Stimulated activated CD4-positive, alpha-beta T cell treated with anti-CD3 and anti-CD28 coated beads, Interleukin-1b, Interleukin-23, amount 100 ng/mL, for 1 hour (primary cell): ENCODE results near the gene CRIP2.

Experiments
- DNase-seq, 2 donors: peaks; one replicate each; pipeline ENCODE4 v3.0.0-alpha.2; 2020; ENCODE audit warnings: low read depth in 2 of 2

The CRIP2 gene

DNA sequence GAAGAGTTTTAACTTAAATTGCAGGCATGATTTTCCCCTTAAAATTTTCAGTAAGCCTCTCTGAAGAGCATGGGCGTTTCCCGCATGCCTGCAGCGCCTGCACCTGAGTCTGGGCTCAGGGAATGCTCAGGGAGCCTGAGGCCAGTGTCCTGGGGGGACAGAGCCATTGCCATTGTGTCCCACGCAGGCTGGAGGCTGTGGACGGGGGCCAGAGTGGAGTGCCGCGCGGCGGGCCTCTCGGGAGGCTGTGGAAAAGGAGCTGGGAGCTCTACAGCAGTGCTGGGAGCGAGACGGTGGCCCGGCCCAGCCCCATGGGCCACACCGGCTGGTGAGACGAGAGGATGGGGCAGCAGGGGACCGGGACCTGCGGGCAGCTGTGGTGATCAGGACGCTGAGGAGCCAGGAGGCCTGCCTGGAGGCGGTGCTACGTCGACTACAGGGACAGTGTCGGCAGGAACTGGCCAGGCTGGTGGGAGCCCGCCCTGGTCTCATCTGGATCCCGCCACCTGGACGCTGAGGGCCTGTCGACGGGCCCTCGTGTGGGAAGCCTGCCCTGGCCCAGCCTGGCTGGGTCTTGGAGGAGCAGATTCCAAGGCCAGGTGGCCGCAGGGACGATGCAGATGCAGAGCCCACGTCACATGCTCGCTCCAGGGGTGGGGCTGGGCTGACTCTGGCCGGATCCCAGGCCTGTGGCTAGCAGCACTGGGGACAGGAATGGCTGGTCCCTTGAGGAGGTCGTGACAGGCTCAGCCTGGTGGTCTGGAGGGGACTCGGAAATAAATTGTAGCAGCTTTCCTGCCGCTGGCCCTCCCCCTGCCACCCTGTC, 24.0 kb downstream of the CRIP2 start:
- DNase-seq = no peak

DNA sequence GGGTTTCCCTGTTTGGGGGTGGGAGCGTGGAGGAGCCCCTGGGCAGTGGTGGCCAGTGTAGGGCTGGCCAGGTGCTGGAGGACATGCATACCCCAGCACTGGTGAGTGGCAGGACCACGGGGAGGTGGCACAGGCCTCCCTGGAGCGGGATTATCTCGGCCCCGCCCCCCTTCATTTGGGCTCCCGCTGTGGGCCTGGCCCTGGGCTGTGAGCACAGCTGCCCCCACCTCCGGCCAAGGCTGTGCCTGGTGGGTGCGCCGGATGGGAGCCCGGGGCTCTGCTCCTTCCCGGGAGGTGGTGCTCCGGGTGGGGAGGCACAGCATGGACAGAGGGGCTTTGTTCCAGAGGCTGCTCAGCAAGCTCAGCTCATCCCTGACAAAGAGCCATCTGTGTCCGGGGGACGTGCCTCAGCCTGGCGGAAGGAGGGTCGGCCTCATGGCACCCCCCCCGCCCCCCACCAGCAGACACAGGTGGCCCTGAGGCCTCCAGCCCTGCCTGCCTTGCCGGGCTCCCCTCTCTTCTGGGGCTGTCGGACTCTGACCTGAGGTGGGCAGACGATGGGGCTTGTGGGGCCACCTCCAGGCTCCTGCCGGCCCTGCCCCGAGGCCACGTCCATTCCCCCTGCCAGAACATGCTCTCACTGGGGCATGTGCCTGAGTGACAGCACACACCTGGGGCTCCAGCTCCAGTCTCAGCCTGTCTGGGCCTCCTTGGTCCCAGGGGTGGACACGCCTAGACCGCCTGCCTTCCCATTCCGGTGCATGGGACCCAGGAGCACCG, 24.8 kb downstream of the CRIP2 start:
- no peak for DNase-seq

DNA sequence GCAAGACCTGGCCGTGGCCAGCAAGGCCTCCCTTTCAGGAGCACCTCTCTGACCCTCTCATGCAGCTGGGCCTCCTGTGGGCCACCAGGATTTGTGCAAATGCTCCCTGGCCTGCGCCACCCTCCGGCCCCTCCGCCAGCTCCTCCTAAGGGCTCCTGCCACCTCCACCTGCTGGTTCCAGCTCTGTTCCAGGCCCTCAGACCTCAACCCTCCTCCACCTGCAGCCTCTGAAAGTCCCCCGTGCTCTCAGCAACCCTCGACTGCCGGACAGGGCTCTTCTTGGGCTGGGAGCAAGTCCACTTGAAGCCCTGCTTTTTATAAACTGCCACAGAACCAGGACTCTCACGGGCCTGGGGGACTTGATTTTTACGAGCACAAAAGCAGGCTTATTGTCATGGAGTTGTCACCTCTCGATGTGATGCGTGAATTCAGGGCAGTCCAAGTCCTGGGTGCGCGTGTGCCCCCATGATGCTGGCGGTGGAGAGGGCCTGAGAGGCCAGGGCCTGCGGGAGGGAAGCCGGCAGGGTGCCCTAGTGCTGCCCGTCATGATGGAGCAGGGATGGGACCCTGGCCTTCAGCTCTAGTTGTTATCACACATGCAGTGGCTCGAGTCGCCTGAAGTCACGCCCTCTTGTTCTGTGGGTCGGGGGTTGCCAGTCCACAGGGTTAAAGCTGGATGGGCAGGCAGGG, 25.6 kb downstream of the CRIP2 start:
- no peak for DNase-seq

DNA sequence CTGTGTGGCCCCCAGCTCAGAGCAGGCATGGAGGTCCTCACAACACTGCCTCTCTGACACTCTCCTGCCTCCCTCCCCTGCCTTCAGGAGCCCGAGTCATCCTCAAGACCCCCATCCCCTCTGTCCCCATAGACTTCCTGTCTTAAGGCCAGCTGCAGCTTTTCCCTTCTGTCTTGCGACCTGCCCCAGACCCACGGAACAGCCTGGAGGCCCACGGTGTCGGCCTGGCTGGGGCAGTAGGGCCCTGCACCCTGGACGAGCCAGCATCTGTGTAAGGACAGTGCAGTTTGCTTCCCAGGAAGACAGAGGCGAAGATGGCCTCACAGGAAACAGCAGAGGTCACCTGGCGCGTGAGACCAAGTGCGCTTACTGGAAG, 26.1 kb downstream of the CRIP2 start:
- no peak for DNase-seq

DNA sequence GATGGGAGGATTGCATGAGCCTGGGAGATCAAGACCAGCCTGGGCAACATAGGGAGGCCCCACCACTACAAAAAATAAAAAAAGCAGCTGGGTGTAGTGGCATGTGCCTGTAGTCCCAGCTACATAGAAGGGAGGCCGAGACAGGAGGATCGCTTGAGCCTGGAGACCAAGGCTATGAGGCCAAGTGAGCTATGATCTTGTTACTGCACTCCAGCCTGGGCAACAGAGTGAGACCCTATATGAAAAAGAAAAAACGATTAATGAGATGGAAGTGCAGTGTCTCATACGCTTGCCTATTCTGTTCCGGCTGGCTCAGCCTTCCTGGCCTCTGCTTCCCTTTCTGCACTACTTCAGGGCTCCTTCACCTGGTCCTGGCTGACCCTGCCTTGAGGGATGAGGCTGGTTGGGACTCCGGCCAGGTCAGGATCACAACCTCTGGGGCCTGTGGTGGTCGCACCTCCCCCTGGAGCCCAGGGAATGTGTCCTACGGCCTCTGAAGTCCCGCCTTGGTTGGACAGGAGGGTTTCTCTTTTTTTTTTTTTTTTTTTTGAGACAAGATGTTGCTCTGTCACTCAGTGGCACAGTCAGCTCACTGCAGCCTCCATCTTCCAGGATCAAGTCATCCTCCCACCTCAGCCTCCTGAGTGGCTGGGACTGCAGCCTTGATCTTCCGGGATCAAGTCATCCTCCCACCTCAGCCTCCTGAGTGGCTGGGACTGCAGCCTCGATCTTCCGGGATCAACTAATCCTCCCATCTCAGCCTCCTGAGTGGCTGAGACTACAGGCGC, 27.1 kb downstream of the CRIP2 start:
- no peak for DNase-seq

DNA sequence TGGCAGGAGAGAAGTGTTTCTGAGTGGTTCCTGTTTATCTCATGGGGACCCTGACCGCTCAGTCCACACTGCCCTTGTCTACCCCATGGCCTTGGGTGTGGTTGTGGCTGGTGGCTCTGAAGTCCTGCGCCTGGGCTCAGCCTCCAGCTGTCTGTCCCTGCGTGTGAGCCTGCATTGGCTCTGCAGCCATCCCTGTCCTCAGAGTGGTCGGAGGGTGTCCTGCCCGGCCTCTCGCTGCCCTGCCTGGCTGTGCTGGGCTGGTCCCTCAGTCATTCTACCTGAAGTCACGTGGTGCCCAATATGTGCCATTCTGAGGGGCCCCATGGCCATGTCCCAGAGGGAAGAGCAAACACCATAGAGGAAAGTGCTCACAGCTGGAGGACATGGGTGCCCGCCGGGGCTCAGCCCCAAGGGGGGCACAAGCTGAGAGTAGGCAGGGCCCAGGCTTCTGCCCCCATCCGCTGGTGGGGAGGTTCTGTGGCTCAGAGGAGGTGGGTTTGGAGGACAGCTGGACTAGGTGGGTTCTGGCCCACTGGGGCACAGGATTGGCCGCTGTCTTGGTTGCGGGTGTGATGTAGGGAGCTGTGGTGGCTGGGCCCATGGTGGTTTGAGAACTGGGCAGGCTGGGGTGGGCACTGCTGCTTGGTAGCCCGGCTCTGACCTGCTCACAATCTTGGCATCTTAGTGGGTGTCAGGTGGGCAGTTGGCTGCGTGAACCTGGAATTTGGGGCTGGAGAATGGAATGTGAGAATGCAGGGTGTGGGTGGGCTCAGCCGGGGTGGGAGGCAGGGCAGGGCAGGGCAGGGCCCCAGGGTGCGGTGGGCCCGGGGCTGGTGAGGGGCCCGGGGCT, 28.1 kb downstream of the CRIP2 start:
- no peak for DNase-seq

DNA sequence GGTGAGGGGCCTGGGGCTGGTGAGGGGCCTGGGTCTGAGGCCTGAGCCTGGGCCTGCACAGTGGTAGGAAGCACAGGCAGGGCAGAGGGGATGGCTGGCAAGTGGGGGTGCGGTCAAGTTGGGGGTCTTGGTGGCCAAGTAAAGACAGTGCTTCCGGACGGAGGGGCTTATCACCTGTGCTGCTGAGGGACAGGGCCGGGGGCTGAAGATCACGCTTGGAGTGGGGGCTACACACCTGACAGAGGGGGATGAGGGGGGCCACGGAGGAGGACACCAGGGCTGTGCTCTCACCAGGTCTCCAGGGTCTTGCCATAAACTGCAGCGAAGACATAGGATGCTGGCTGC, 28.6 kb downstream of the CRIP2 start:
- DNase-seq = no peak

DNA sequence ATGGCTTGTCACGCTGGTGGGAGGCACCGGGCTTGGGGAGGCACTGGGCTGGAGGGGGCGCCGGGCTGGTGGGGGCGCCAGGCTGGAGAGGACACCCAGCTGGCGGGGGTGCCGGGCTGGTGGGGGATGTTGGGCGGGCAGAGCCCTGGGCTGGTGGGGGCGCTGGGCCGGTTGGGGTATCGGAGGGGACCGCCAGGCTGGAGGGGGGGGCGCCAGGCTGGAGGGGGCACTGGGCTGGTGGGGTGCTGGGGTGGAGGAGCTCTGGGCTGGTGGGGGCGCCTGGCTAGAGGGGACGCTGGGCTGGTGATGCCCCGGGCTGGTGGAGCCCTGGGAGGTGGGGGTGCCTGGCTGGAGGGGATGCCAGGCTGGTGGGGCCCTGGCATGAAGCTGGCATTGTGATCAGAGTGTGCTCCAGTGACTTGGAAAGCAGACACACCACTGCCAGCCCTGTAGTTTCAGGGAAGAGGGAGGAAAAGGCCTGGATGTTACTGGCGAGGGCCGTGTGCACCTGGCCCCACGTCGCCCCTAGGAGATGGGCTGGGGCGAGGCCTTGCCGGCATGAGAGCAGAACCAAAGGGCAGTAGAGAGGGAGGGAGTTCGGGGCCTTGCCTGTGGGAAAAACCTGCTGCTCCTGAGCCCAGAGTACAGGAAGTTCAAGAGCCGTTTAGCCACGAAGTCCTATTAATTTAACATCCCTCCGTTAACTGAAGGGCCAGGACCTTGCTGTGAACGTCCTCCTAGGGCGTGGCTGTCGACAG, 29.5 kb downstream of the CRIP2 start:
- DNase-seq = no peak

DNA sequence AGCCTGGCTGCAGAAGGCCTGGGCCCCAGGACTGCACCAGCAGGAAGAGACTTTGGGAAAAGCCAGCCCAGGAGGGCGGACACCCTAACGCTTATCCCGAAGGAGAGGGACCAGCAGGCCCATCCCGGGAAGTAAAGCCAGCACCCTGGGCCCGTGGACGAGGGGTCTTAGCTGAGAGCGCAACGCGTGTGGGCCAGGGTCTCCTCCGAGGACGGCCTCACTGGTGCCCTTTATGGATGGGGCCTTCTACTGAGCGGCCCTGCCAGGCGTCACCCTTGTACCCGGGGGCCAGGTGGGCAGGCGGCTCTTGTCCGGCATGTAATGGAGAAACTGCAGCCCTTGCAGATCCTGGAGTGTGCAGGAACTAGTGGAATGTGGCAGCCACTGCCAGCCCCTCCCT, 30.5 kb downstream of the CRIP2 start:
- DNase-seq = no peak

DNA sequence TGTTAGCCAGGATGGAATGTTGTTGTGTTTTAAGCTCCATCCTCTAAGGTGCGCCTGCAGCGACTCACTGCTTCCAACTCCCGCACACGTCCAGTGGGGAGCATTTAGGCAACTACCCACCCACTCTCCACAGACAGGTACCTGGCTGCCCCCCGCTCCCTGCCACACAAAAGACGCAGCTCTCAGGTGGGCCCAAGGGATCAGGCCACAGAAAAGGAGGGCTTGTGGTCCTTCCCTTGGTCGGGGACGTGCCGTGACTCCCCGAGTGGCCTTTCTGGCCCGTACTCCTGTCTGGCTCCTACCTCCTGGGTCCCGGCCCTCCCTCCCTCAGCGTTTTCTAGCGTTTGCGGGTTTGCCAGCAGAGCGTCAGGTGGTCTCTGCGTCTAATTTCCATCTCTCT, 32.6 kb downstream of the CRIP2 start:
- DNase-seq = no peak

DNA sequence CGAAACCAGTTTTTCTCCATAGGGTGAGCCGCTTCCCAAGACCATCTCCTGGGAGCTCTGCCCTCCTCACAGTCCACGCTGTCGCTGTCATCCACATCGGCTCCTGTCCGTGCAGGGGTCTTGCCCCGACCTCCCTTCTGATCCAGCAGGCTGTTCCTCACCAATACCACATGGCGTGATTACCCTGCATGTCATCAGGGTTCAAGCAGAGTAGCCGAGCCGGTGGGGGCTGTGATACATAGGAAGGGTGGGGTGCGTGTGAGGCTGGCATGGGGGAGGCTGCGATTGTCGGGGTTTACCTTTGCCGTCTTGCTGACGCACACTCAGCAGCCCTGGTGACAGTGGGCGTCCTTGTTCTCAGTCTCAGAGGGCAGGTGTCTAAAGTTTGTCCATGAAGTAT, 33.4 kb downstream of the CRIP2 start:
- DNase-seq = no peak

DNA sequence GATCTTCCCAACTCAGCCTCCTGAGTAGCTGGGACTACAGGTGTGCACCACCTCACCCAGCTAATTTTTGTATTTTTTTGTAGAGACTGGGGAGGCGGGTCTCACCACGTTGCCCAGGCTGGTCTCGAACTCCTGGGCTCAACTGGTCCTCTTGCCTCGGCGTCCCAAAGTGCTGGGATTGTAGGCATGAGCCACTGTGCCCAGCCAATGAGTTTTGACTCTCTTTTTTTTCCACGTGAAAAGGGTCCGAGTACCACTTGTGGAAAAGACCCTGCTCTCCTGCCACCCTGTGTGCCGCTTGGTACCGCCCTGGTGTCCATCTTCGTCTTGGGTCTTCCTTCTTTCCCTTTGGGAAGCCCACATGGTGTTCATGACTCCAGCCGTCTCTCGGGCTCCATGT, 34.0 kb downstream of the CRIP2 start:
- DNase-seq = no peak

DNA sequence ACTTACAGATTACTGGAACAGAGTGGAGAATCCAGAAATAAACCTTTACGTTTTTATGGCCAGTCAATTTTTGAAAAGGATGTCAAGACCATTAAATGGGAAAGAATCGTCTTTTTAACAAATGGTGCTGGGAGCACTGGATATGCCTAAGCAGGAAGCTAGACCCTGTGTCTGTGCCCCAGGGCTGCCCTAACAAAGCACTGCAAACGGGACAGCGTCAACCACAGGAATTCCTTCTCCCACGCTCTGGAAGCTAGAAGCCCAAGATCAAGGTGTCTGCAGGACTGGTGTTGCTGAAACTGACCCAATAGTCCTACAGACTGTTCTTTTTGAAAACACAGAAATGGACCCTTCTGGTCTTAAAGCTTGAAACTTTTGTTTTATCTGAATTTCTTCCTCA, 42.5 kb downstream of the CRIP2 start:
- no peak for DNase-seq

DNA sequence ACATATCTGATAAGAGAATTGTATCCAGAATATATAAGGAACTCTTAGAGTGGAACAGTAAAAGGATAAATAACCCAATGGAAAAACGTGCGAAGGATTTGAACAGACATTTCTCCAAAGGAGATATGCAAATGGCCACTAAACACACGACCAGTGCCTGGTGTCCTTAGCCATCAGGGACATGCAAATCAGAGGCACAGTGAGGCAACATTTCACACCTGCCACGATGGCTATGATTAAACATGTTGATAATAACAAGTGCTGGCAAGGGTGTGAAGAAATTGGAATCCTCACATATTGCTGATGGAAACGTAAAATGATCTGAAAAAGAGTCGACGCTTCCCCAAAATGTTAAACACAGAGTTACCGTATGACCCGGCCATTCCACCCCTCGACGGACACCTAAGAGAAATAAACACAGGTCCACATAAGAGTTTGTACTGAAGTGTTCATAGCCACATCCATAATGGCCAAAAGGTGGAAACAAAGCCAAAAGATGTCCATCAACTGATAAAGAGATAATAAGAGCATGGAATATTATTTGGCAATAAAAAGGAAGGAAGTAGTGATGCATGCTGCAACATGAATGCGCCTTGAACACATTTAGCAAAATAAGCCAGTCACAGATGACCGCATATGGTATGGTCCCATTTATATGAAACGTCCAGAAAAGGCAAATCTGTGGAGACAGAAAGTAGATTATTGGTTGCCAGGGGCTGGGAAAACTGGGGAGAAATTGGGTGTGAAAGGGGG, 45.5 kb downstream of the CRIP2 start:
- DNase-seq = no peak

DNA sequence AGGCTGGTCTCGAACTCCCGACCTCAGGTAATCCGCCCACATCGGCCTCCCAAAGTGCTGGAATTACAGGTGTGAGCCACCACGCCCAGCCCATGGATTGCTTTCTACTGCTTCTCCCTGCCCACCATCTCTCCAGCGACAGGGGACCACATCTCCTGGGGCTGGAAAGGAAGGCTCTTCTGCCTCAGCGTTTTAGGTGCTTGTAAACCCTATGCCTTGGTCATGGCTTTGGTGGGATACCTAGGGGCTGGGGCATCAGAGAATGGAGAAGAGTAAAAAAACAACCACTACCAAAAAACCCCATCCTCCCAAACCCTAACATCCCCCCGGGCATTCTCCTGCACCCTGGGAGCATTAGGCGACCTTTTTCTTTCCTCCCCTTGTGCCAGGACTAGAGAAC, 50.7 kb downstream of the CRIP2 start:
- DNase-seq = no peak

DNA sequence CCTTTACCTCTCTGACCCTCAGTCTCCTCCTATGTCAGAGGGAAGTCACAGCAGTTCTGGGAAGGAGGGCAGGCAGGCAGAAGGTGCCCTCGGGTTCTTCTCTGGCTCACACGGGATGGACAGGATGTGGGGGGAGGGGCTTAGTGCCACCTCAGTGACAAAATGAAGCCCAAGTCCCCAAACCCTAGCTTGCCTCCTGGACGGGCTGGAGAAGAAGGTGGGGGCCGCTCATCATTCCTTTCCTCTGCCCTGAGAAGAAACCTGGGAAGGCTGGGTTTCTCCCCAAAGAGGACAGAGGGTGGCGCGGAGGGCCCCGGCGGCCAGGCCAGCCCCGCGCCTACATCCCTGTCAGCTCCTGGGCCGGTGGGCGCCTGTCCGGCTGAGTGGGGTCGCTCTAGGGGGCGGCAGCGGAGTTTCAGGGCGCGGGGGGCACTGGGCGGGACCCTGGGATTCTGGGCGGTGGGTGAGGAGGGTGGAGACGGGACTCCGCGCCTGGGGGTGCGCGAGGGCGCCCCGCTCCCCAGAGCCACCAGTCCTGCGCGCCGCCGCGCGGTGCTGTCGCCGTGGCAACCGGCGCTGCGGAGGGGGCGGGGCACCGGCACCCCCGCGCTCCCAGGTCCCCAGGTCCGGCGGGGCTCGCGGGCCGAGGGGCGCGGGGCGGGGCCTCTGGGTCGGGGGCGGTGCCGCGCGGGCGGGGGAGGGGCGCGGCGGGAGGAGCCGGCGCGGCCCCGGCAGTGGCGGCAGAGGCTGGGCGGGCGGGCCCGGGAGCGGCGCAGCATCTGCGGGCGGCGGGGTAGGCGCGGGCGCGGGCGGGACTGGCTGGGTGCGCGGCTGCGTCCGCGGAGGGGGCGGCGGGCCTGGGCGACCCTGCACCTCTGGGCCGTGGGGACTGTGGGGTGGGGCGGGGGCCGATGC, 51.5 kb downstream of the CRIP2 start, which contains the start of gene TMEM121:
Gene TMEM121 (plus strand): TSS at position 723 of the 915 bp plus-strand sequence. CDS start 2,252 bp downstream, outside the sequence.
- DNase-seq = no peak

DNA sequence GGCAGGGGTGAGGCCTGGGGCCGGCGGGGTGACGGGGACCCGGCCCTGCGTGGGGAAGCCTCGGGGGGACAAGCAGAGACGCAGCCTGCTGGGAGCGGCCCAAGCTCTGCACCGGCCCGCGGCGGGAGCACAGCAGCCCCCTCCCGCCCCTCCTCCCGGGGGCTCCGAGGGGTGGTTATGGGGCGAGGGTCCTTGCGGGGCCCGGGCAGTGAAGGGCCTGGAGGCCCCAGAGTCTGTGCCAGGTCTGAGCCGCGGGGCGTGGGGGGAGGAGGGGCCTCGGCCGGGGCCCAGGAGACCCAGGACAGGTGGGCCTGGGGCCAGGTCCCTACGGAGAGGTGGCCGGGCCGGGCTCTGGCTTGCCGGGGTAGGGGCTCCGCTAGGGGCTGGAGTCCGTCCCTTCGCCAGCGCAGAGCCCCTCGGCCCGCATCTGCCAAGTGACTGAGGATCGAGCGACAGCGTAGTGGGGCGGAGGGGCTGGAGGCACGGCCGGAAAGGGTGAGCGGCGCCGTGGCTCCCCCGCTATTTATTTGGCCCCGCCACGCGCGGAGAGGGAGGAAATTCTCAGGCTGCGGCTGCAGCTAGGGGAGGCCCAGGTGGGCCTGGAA, 52.3 kb downstream of the CRIP2 start:
- no peak for DNase-seq

DNA sequence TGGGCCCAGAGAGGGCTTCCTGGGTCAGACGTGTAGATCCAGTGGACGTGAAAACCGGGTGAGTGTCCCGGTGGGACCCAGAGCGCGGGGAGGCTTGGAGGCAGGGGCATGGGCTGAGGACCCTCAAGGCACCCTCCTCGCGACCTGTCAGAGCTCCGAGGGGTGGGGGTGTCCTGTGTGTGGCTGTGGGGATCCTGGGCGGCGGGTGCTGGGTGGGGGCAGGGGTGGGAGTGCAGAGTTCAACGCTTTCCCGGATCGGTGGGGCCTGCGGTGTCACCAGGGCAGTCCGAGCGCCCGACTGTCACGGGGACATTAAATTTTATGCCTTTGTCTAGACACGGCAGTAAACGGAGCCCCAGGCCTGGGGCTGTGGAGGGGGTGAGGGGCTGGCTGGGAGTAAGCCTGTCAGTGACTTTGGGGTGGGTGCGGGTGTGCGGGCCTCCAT, 52.8 kb downstream of the CRIP2 start:
- DNase-seq = no peak
